ENCODE results near the gene ANTXRL. TPM values are rescaled to one million over a fixed set of nuclear protein-coding genes. Genes with fewer than 3 reads are reported as not detected.
"Not testable (repeated sequence)": the region's sequence is repeated elsewhere in the genome, so short reads cannot be mapped to it uniquely, and the experiment has no call there.

The ANTXRL gene
- total RNA-seq, 1 experiment from 2014 or later: not detected

DNA sequence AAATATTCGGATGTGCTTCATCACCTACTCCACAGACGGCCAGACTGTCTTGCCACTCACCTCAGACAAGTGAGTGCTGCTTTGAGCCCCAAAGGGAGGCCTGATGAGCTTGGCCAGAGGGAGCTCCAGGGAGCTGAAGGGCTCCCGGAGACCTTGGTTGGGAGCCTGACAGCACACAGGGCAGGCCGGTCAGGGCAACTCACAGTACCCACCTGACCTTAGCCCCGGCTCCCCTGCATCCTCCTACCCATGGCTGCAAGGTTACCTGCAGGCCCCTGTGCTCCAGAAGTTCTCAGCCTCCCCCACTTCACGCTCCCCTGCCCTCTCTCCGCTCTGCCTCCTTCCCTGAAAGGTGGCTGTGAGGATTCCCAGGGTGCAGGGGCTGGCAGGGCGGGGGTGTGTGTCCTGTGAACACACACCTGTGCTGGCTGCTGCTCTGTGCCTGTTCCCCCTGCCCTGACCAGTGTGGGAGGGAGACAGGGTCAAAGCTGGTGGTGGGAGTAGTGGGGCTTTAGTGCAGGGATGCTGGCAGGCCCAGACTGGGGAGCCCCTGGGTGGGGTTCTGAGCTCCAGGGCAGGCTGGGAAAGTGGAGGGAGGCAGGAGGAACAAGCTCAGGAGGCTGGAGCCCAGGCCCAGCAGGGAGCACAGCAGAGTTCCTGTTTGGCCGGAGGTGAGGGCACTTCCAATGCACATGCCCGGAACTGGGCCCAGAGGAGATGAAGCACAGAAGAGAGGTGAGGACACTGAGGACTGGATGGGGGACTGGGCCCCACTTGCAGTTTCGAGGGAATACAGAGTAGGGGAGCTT, 7.2 kb downstream of the ANTXRL start:
- no peak for DNase-seq (ENCODE audit: low read depth)

DNA sequence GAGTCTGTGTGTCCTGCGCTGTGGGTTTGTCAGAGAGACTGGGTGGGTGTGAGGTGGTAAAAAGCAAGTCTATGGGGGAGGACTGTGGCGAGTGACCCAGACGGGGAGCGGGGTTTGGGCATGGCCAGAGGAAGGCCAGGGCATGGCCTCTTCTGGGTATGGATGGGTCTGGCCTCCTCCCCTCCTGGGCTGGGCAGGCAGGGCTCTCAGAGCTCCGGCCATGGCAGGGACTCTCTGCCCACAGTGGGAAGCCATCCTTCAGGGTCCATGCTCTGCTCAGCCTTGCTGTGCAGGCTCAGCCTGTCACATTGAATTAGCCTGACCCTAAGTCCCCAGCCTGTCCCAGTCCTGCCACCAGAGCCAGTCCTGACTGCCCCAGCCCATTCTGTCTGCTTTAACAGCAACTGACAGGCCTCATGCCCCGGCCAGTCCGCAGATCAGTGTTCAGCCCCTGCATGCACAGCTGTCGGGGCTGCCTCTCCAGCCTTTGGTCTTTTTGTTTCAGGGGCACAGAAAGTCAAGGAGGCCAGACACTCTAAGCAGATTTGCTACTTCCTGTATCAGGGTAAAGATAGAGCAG, 7.9 kb downstream of the ANTXRL start:
- no peak for DNase-seq (ENCODE audit: low read depth)

DNA sequence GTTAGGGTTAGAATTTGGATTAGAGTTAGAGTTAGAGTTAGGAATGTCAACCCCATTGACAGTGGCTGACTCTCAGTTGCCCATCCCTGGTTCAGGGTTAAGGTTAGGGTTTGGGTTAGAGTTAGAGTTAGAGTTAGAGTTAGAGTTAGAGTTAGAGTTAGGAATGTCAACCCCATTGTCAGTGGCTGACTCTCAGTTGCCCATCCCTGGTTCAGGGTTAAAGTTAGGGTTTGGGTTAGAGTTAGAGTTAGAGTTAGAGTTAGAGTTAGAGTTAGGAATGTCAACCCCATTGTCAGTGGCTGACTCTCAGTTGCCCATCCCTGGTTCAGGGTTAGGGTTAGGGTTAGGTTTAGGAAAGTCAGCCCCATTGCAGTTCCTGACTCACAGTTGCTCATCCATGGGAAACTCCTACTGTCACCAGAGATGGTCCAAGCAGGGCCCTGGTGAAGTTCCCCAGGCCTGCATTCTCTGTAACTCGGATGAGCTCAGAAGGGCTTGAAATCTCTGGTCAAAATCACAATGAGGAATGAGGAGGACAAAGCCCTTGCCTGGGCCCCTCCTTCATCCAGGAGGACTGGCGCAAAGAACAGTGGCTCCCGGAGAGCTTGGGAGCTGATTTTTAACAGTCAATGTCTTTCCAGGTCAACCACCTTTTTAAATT, 8.7 kb downstream of the ANTXRL start:
- not testable (repeated sequence) for DNase-seq (ENCODE audit: low read depth)

DNA sequence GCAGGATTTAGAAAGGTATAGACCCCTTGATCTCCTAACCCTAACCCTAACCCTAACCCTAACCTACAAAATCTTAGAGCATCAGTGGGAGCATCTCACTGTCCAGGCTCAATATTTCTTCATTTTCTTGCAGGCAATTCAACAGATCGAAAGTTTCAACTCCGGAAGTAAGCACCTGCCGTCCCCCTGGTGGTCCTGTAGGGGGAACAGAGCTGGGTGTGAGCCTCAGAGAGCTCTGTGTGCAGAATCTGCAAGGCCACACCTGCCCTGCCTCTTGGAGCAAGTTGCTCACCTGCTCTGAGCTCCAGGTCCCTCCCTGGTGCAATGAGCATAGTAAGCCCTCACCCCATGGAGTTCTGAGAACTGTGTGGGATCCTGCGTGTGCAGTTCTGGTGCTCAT, 9.3 kb downstream of the ANTXRL start:
- not testable (repeated sequence) for DNase-seq (ENCODE audit: low read depth)

DNA sequence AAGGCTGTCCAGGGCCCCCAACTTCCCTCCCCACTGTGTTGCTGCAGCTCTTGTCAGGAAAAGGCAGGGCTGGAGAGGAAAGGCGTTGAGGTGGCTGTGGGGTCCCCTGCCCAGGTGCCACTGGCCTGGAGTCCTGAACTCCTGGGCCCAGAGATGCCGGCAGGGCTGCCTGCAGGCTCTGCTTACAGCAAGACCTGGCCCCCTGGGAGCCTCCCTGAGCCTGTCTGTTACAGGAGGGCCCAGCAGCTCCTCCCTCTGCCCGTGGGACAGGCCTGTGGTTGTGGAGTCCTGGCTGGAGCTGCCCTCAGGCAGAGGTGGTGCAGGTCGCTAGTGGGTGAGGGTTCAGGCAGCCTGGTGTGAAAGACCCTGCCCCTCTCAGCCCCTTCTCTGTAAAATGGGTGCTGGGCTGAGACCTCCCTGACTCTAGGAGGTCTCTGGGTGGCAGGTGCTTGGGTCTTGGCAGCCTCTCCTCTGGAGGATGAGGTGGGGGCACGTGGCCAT, 9.9 kb downstream of the ANTXRL start:
- no peak for DNase-seq (ENCODE audit: low read depth)

DNA sequence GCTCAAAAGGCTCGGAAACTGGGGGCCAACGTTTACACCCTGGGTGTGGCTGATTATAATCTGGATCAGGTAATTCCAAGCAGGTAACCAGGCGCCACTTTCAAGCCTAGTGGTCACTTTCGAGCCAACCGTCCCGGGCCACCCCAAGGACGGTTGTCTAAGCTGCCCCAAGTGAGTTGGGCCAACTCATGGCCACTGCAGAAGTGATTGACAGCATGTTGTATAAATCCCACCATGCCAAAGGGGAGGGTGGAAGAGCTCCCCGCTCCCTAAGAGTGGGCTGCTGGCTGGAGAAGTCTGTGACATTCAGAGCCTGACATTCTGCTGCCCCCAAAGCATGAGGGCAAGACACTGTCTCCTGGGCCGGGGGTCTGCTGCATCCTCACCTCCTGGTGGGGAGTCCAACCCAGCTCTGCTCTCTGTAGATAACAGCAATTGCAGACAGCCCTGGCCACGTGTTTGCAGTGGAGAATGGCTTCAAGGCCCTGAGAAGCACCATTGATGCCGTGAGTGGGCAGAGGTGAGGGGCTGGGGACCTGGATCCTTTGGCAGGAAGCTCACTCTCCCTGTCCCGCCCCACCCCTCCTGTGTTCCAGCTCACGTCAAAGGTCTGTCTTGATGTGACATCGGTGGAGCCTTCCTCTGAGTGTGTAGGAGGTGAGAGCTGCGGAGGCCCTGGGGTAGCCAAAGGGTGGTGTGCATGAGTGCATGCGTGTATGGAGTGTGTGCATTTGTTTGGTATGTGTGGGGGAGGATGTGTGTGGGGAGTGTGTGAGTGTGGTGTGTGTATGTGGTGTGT, 10.8 kb downstream of the ANTXRL start:
- no peak for DNase-seq (ENCODE audit: low read depth)

DNA sequence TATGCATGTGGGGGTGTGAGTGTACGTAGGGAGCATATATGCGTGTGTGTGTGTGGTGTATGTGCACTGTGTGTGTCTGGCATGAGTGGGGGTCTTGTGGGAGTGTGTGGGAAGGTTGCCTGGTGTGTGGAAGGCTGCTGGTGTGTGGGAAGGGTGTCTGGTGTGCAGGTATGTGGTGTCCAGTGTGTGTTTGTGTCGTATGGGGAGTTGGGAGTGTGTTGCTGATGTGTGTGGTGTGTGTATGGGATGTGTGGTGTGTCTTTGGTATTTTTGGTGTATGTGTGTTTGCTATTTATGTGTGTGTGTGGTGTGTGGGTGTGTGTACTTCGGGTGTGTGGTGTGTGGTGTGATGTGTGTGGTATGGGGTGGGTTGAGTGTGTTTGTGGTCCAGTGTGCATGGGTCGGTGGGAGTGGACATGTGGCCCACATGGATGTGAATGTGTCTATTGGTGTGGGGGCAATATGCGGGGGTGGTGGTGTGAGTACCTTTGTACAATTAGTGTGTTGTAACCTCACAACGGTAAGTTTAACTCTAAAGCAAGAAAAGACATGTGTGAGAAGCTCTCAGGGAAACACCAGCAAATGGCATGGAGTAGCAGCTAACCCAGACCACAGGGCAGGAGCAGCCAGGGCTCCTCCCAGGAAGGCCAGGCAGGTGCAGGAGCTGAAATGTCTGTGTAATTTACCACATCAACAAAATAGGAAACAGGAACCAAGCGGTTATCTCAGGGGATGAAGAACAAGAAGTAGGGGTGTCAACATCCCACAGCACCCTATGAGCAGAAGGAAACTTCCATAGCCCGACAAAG, 11.9 kb downstream of the ANTXRL start:
- DNase-seq (ENCODE audit: low read depth): no peak

DNA sequence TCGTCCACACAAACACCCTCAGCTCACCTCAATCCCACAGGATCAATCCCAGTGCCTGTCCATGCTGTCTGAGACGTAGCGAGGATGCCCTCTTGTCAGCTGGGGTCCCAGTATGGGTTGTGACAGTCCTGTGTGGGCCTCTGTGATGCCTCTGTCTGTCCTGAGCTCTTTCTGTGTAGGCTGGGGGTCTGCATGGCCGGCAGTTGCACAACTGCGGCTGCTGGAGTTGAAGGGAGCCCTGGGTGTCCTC, 12.4 kb downstream of the ANTXRL start:
- DNase-seq (ENCODE audit: low read depth): no peak

DNA sequence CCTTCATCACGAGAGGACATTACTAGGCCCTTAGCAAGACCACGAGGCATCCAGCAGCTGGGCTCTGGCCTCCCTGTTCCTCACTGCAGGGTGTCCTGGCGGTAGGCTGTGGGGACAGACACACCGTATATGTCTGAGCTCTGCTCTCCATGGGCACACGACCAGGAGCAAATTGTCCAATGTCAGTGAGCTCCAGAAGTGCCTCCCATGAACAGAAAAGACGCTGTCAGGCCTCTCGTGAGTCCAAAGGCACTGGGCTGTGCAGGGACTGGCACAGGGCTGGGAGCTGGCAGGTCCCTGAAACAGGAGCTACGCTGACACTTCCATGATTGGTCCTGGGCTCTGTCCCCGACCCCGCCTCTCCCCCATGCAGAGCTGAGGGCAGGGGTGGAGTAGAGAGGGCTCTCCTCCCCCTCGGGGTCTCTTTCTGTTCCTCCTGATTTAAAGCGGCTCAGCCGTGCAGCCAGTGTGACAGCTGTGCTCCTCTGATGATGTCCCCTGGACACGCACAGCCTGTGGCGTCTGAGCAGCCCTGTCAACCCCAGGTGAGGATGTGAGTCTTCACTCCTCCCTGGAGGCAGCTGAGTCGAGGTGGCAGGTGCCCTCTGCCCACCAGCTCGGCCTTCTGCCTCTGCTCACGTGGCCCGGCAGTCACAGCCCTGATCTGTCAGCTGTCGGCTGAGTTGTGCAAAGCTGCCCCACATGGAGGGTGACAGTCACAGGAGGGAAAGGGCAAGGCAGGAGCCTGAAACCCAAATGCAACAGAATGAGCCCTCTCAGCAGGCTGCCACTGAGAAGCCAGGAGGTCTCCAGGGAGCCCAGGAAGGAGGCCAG, 13.0 kb downstream of the ANTXRL start:
- DNase-seq (ENCODE audit: low read depth): no peak

DNA sequence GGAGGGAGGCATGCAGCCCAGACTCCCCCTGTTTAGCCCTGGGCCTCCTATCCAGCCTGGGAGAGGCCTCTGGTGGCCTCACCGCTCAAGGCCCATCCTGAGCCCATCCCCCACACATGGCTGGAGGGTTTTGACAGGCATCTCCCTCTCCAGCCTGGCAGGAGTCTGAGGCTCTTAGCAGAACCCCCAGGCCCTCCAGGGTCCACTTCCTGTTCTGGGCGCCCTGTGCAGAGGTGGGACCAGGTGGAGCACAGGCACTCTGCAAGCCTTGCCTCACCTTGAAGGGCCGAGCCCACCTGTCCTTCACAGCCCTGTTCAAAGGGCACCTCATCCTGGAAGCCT, 13.5 kb downstream of the ANTXRL start:
- not testable (repeated sequence) for DNase-seq (ENCODE audit: low read depth)

DNA sequence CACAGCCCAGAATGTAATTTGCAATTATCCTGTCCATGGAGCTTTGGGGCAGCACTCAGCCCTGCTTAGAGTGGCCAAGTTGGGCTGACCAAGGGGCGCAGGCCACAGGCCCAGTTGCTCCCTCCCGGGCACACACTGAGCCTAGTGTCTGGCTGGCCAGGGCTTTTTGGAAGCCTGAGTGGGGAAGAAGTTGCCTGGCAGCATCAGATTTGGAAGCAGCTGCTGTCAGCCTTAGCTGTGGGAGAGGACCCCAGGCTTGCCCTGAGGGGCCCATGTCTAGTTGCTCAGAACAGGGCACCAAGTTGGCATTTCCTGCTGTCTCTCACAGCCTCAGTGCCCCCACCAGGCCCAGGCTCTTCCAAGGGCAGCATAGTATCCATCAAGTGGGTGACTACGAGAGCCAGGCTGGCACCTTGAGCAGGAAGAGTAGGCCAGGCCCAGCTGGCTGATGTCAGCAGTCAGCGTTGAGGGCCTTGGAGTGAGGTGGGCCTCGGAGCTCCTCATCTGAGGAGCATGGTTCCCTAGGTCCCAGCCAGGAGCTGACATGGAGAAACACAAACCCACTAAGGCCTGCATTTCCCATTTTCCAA, 14.4 kb downstream of the ANTXRL start:
- DNase-seq (ENCODE audit: low read depth): no peak

DNA sequence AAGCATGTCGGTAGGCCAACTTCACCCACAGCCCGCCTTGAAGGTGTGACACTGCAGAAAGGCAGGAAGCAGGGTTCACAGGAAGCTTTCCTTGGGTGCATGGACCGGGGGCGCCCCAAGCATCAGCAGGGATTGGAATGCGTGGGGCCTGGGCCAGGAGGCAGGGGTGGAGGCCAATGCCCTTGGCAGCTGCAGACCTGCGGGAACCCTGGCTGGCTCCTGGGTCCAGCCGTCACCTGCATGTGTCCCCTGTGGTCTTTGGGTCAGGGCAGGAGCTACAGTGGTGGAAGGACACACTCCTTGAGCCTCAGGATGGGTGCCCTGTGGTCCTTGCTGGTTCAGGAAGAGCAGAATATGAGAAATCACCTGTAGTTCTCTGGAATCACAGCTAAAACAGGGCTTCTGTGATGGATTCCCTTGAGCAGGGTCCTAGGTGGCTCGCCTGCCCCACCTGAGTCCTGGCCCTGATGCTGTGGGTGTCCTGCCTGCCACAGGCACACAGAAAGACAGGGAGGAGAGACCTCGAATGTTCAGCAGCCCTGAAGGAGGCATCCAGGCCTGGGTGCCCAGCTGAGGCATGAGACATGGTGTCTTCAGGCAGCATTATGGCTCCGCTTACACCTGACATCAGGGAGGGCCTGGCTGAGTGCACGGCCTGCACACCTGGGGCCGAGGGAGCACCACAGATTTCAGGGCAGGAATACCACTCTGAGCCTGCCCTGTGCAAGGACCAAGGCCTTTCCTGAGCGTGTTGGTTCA, 15.1 kb downstream of the ANTXRL start:
- no peak for DNase-seq (ENCODE audit: low read depth)

DNA sequence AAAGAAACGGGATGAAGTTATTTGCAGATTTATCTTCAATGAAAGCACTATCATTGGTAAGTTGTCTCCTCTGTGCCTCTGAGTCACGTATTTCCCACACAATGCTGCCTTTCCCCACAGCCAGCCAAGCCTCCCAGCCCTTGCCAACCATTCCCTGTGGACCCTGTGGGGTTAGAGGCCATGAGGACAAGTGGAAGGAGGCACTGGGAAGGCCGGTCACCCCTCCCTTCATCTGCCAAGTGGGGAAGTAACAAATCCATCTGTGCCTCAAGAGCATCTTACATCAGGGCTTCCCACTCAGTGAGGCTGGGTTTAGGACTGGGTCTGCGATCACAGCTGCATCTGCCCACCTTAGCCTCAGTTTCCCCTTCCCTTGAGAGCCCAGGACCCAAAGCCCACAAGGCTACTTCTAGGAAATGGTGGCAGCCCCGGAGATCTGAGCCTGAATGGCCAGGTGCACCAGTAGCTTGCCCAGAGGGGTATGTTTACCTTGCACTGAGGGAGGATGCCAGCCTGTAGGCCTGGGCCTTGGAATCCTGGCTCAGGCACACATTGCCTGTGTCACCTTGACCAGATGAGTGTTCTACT, 16.1 kb downstream of the ANTXRL start:
- DNase-seq (ENCODE audit: low read depth): not testable (repeated sequence)

DNA sequence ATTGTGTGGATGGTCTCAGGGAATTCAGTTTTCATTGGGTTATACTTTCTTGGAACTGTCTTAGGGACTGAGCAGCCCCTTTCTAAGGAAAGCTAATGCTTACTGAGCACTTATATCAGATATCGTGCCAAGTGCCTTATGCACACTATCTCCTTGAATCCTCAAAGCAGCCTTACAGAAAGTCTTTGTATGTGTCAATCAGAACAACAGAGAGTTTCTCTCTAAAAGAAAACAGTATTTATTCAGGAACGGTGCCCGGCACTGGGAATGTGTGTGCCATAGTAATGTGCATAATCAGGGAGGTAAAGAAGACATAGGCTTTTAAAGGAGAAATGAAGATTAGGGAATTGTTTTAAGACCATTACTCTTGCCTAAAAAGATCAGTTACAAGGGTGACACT, 17.3 kb downstream of the ANTXRL start:
- DNase-seq (ENCODE audit: low read depth): no peak

DNA sequence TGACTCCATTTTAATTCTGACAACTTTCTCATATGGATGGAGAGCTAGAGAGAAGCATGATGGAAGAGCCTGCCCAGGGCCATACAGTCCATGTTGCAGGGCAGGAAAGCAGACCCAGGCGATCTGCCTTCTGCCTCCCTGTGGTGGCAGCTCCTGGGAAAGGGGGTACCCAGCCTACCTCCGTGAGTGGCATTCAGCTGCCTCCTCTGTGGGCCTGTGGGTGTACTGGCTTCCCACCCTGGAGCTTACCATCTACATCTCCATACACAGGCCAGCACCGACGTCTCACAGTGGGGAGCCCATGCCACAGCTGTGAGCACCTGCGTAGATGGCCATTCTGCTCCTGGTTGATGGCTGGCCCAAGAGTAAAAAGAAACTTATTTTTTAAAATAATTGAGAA, 17.9 kb downstream of the ANTXRL start:
- not testable (repeated sequence) for DNase-seq (ENCODE audit: low read depth)

DNA sequence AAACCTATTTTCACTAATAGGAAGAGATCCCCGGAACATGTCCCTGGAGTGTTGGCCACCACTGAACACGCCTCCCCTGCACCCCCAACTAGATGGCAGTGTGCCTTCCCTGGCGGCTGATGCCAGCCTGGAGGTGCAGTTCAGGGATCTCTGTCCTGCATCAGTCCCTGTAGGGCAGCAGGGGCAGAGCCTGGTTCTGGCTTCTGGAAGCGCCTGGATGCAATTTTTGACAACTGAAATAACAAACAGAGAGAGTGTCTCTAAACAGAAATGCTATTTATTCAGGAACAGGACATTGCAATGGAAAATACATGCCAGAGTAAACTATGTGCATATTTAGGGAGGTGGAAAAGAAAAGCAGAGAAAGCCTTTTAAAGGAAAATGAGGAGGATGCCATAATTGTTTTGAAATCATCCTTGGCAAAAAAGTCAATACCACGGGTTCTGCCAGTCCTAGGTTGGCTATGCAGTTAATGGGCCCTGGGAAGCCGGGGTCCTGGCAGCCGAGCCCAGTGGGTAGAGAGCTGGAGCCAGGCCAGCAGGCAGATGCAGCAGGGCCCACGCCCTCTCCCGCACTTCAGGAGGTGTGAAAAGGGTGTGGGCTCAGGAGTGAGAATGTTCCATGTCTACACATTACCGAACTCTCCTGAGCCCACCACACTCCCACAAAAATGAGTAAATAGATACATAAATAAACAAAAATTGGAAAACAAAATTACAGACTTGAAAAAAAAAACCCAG, 18.5 kb downstream of the ANTXRL start:
- DNase-seq (ENCODE audit: low read depth): no peak

DNA sequence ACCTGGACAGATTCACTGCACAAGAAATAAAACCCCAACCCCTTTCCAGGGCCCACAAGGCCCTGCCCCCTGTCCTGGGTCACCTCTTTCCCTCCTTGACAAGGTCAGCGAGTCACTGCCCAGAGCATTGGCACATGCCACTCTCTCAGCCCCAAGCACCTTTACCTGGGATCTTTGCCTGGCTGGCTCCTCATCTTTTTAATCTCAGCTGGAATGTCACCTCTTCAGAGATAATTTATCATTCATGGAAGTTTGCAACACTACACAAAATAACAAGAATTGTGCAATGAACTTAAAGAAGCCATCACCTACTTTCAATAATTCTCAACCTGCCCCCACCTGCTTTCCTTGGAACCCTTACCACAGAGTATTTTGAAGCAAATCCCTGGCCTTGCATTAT, 19.2 kb downstream of the ANTXRL start:
- DNase-seq (ENCODE audit: low read depth): no peak

DNA sequence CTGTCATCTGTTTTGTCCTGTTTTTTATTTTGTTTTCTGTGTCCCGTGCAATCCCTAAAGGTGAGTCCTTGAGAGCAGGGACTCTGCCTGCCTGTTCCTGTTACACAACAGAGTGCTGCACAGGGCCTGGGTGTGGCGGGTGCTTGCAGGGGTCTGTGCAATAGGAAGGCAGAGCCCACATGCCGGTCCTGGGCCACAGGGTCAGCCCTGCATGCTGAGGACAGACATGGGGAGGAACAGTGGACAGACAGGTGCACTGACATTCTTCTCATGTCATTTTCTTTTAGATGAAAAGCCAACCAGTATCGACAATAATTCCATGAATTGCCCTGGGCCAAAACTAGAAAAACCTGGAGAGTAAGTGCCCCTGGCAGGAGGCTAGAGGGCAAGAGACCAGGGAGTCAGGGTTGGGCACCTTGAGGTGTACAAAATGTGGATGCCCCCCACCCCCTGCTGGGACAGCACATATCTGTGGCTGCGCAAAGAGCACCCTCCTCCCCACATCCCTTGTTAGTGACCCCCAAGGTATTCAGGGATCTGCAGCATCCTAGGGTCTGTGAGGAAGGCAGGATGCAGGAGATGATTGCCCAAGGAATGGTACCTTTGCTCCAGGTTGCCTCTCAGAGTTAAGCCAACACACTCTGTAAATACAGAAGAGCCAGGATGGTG, 19.9 kb downstream of the ANTXRL start:
- DNase-seq (ENCODE audit: low read depth): no peak
